DOHH2 (cell line): ENCODE results near the gene RIPK4.

Experiments used
- EZH2phosphoT487 ChIP-seq: fragments of 200-600 bp; sonication (generic); IDR thresholded peaks from 2 replicates; pipeline ENCODE4 v1.6.1; 2017; ENCODE audit warnings: borderline replicate concordance, mild to moderate bottlenecking, antibody characterized with exemption, low read length, moderate library complexity, mixed read lengths
- TF ChIP-seq, protein P1 (sequence below): fragments of 200-600 bp; sonication (generic); IDR thresholded peaks from one replicate; pipeline ENCODE4 v1.5.1; 2014; ENCODE audit warnings: antibody characterized with exemption, mild to moderate bottlenecking, low read depth, low read length; ENCODE audit not compliant: poor library complexity, severe bottlenecking

DNA sequence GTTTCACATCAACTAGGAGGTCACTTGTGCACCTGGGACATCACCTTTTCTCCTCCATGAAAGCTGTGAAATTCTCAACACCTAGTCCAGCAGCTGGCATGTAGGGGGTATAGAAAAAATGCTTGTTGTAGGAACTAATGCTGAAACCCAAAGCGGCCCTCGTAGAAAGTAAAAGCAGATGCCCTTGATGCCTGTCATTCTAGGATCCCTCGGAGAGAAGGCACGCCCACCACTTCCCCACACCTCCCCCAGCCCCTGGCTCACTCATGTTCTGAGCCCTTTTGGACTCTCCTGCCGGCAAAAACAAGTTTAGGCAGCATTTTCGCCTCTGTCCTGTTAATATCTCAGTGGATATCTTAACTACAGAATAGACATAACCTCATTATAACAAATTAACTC is 36.5 kb downstream of the RIPK4 start:
- TF ChIP-seq, protein P1, sequence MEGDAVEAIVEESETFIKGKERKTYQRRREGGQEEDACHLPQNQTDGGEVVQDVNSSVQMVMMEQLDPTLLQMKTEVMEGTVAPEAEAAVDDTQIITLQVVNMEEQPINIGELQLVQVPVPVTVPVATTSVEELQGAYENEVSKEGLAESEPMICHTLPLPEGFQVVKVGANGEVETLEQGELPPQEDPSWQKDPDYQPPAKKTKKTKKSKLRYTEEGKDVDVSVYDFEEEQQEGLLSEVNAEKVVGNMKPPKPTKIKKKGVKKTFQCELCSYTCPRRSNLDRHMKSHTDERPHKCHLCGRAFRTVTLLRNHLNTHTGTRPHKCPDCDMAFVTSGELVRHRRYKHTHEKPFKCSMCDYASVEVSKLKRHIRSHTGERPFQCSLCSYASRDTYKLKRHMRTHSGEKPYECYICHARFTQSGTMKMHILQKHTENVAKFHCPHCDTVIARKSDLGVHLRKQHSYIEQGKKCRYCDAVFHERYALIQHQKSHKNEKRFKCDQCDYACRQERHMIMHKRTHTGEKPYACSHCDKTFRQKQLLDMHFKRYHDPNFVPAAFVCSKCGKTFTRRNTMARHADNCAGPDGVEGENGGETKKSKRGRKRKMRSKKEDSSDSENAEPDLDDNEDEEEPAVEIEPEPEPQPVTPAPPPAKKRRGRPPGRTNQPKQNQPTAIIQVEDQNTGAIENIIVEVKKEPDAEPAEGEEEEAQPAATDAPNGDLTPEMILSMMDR = no peak
- no peak for TF ChIP-seq EZH2phosphoT487
